Measurements from ENCODE around the gene HDAC9. TPM values are rescaled to one million over a fixed set of nuclear protein-coding genes. Genes with fewer than 3 reads are reported as not detected.
A peak's percentile ranks its signal among the peaks of the same experiment; 100 is the strongest.
"Not testable (repeated sequence)": the region's sequence is repeated elsewhere in the genome, so short reads cannot be mapped to it uniquely, and the experiment has no call there.

The HDAC9 gene
- total and polyA plus RNA-seq, 2 donors = 4.8 to 12.2 TPM

- whole genome bisulfite sequencing = 88% methylated on average over 1 of the region's 1 CpG
- no peaks in the 10 kb centered on the region for H3K27me3 ChIP-seq (ENCODE audit: control insufficient read depth in 2 of 2, insufficient read depth in 1 of 2, low read length in 1 of 2)
- H3K4me3 ChIP-seq (ENCODE audit: low read length in 2 of 2) = no peak overlapping the region
- H3K4me1 ChIP-seq (ENCODE audit: control insufficient read depth in 2 of 2, insufficient read depth in 2 of 2, low read length in 2 of 2) = no peaks in the 10 kb centered on the region
- H3K27ac ChIP-seq (ENCODE audit: low read depth in 1 of 2, low read length in 1 of 2) = no peak overlapping the region
- no peaks in the 10 kb centered on the region for H3K9me3 ChIP-seq (ENCODE audit: control insufficient read depth in 2 of 2, insufficient read depth in 1 of 2, low read length in 1 of 2)
- H3K36me3 ChIP-seq (ENCODE audit: control insufficient read depth in 2 of 2, insufficient read depth in 2 of 2, low read length in 1 of 2) = no peaks in the 10 kb centered on the region
- no peak for DNase-seq (ENCODE audit: low read depth in 6 of 9, low spot score in 9 of 9)
Measured at GRCh38 chr7:19017374-19017773, 521.8 kb downstream of the HDAC9 start.

- no peaks in the 10 kb centered on the region for H3K9me3 ChIP-seq (ENCODE audit: control insufficient read depth in 2 of 2, insufficient read depth in 1 of 2, low read length in 1 of 2)
- H3K27me3 ChIP-seq (ENCODE audit: control insufficient read depth in 2 of 2, insufficient read depth in 1 of 2, low read length in 1 of 2) = no peaks in the 10 kb centered on the region
- no peaks in the 10 kb centered on the region for H3K4me1 ChIP-seq (ENCODE audit: control insufficient read depth in 2 of 2, insufficient read depth in 2 of 2, low read length in 2 of 2)
- WGBS = 89% methylated on average over 2 of the region's 2 CpGs
- no peaks in the 10 kb centered on the region for H3K36me3 ChIP-seq (ENCODE audit: control insufficient read depth in 2 of 2, insufficient read depth in 2 of 2, low read length in 1 of 2)
- no peak overlapping the region for H3K4me3 ChIP-seq (ENCODE audit: low read length in 2 of 2)
- no peak overlapping the region for H3K27ac ChIP-seq (ENCODE audit: low read depth in 1 of 2, low read length in 1 of 2)
- DNase-seq (ENCODE audit: low read depth in 6 of 9, low spot score in 9 of 9) = no peak
Measured at GRCh38 chr7:19020062-19020461, 524.5 kb downstream of the HDAC9 start.

GRCh38 chr7:19020711-19021110, 525.2 kb downstream of the HDAC9 start:
- WGBS = 81% methylated on average over 2 of the region's 2 CpGs
- Histone ChIP-seq H3K27ac (ENCODE audit: low read depth in 1 of 2, low read length in 1 of 2) (no peak overlapping the region), H3K4me1 (ENCODE audit: control insufficient read depth in 2 of 2, insufficient read depth in 2 of 2, low read length in 2 of 2) (no peaks in the 10 kb centered on the region), H3K4me3 (ENCODE audit: low read length in 2 of 2) (no peak overlapping the region), H3K27me3 (ENCODE audit: control insufficient read depth in 2 of 2, insufficient read depth in 1 of 2, low read length in 1 of 2) (no peaks in the 10 kb centered on the region), H3K36me3 (ENCODE audit: control insufficient read depth in 2 of 2, insufficient read depth in 2 of 2, low read length in 1 of 2) (no peaks in the 10 kb centered on the region), H3K9me3 (ENCODE audit: control insufficient read depth in 2 of 2, insufficient read depth in 1 of 2, low read length in 1 of 2) (no peaks in the 10 kb centered on the region)
- no peak for DNase-seq (ENCODE audit: low read depth in 6 of 9, low spot score in 9 of 9)

GRCh38 chr7:19023477-19023876, 527.9 kb downstream of the HDAC9 start:
- no peak overlapping the region for H3K4me3 ChIP-seq (ENCODE audit: low read length in 2 of 2)
- no peaks in the 10 kb centered on the region for H3K36me3 ChIP-seq (ENCODE audit: control insufficient read depth in 2 of 2, insufficient read depth in 2 of 2, low read length in 1 of 2)
- 76% methylated on average over 3 of the region's 3 CpGs for WGBS

GRCh38 chr7:19024261-19024660, 528.7 kb downstream of the HDAC9 start:
- Histone ChIP-seq H3K9me3 (ENCODE audit: control insufficient read depth in 2 of 2, insufficient read depth in 1 of 2, low read length in 1 of 2) (no peaks in the 10 kb centered on the region), H3K4me1 (ENCODE audit: control insufficient read depth in 2 of 2, insufficient read depth in 2 of 2, low read length in 2 of 2) (no peaks in the 10 kb centered on the region), H3K27ac (ENCODE audit: low read depth in 1 of 2, low read length in 1 of 2) (no peak overlapping the region), H3K4me3 (ENCODE audit: low read length in 2 of 2) (no peak overlapping the region), H3K27me3 (ENCODE audit: control insufficient read depth in 2 of 2, insufficient read depth in 1 of 2, low read length in 1 of 2) (no peaks in the 10 kb centered on the region), H3K36me3 (ENCODE audit: control insufficient read depth in 2 of 2, insufficient read depth in 2 of 2, low read length in 1 of 2) (no peaks in the 10 kb centered on the region)
- 76% methylated on average over 4 of the region's 4 CpGs for WGBS
- DNase-seq (ENCODE audit: low read depth in 6 of 9, low spot score in 9 of 9) = no peak

More at GRCh38 chr7:19023477-19023876, 527.9 kb downstream of the HDAC9 start:
- no peak overlapping the region for H3K27ac ChIP-seq (ENCODE audit: low read depth in 1 of 2, low read length in 1 of 2)
- H3K9me3 ChIP-seq (ENCODE audit: control insufficient read depth in 2 of 2, insufficient read depth in 1 of 2, low read length in 1 of 2) = no peaks in the 10 kb centered on the region
- DNase-seq (ENCODE audit: low read depth in 6 of 9, low spot score in 9 of 9) = no peak
- no peaks in the 10 kb centered on the region for H3K27me3 ChIP-seq (ENCODE audit: control insufficient read depth in 2 of 2, insufficient read depth in 1 of 2, low read length in 1 of 2)
- H3K4me1 ChIP-seq (ENCODE audit: control insufficient read depth in 2 of 2, insufficient read depth in 2 of 2, low read length in 2 of 2) = no peaks in the 10 kb centered on the region

- 81% methylated on average over 1 of the region's 1 CpG for WGBS
- no peak for DNase-seq (ENCODE audit: low read depth in 6 of 9, low spot score in 9 of 9)
Measured at GRCh38 chr7:19026888-19027287, 531.3 kb downstream of the HDAC9 start.

GRCh38 chr7:19030281-19030680, 534.7 kb downstream of the HDAC9 start:
- Histone ChIP-seq H3K4me1 (ENCODE audit: control insufficient read depth in 2 of 2, insufficient read depth in 2 of 2, low read length in 2 of 2) (no peaks in the 10 kb centered on the region), H3K27me3 (ENCODE audit: control insufficient read depth in 2 of 2, insufficient read depth in 1 of 2, low read length in 1 of 2) (no peaks in the 10 kb centered on the region), H3K9me3 (ENCODE audit: control insufficient read depth in 2 of 2, insufficient read depth in 1 of 2, low read length in 1 of 2) (peaks cover 0 to 3% of the 10 kb centered on the region in 2 donors), H3K36me3 (ENCODE audit: control insufficient read depth in 2 of 2, insufficient read depth in 2 of 2, low read length in 1 of 2) (no peaks in the 10 kb centered on the region), H3K27ac (ENCODE audit: low read depth in 1 of 2, low read length in 1 of 2) (no peak overlapping the region), H3K4me3 (ENCODE audit: low read length in 2 of 2) (no peak overlapping the region)
- 86% methylated on average over 2 of the region's 2 CpGs for WGBS
- DNase-seq (ENCODE audit: low read depth in 6 of 9, low spot score in 9 of 9) = no peak

More at GRCh38 chr7:19026888-19027287, 531.3 kb downstream of the HDAC9 start:
- H3K9me3 ChIP-seq (ENCODE audit: control insufficient read depth in 2 of 2, insufficient read depth in 1 of 2, low read length in 1 of 2) = no peaks in the 10 kb centered on the region
- H3K4me1 ChIP-seq (ENCODE audit: control insufficient read depth in 2 of 2, insufficient read depth in 2 of 2, low read length in 2 of 2) = no peaks in the 10 kb centered on the region
- H3K4me3 ChIP-seq (ENCODE audit: low read length in 2 of 2) = no peak overlapping the region
- no peaks in the 10 kb centered on the region for H3K36me3 ChIP-seq (ENCODE audit: control insufficient read depth in 2 of 2, insufficient read depth in 2 of 2, low read length in 1 of 2)
- no peak overlapping the region for H3K27ac ChIP-seq (ENCODE audit: low read depth in 1 of 2, low read length in 1 of 2)
- H3K27me3 ChIP-seq (ENCODE audit: control insufficient read depth in 2 of 2, insufficient read depth in 1 of 2, low read length in 1 of 2) = no peaks in the 10 kb centered on the region

GRCh38 chr7:19032942-19033341, 537.4 kb downstream of the HDAC9 start:
- DNase-seq (ENCODE audit: low read depth in 6 of 9, low spot score in 9 of 9); H3K27me3 ChIP-seq (ENCODE audit: control insufficient read depth in 2 of 2, insufficient read depth in 1 of 2, low read length in 1 of 2); H3K9me3 ChIP-seq (ENCODE audit: control insufficient read depth in 2 of 2, insufficient read depth in 1 of 2, low read length in 1 of 2); H3K4me1 ChIP-seq (ENCODE audit: control insufficient read depth in 2 of 2, insufficient read depth in 2 of 2, low read length in 2 of 2); H3K27ac ChIP-seq (ENCODE audit: low read depth in 1 of 2, low read length in 1 of 2); H3K36me3 ChIP-seq (ENCODE audit: control insufficient read depth in 2 of 2, insufficient read depth in 2 of 2, low read length in 1 of 2); H3K4me3 ChIP-seq (ENCODE audit: low read length in 2 of 2): not testable (repeated sequence)
- 92% methylated on average over 3 of the region's 3 CpGs for WGBS

GRCh38 chr7:19051767-19052375, 556.3 kb downstream of the HDAC9 start:
- WGBS = 72% methylated on average over 7 of the region's 7 CpGs
- no peaks in the 10 kb centered on the region for H3K27me3 ChIP-seq (ENCODE audit: control insufficient read depth in 2 of 2, insufficient read depth in 1 of 2, low read length in 1 of 2)
- no peak overlapping the region for H3K27ac ChIP-seq (ENCODE audit: low read depth in 1 of 2, low read length in 1 of 2)
- no peak overlapping the region for H3K4me3 ChIP-seq (ENCODE audit: low read length in 2 of 2)
- no peaks in the 10 kb centered on the region for H3K36me3 ChIP-seq (ENCODE audit: control insufficient read depth in 2 of 2, insufficient read depth in 2 of 2, low read length in 1 of 2)
- H3K9me3 ChIP-seq (ENCODE audit: control insufficient read depth in 2 of 2, insufficient read depth in 1 of 2, low read length in 1 of 2) = no peaks in the 10 kb centered on the region
- H3K4me1 ChIP-seq (ENCODE audit: control insufficient read depth in 2 of 2, insufficient read depth in 2 of 2, low read length in 2 of 2) = no peaks in the 10 kb centered on the region
- DNase-seq (ENCODE audit: low read depth in 6 of 9, low spot score in 9 of 9) = peak in 4 of 9 donors; percentile 1 to 20 (median 6)
